ENCODE data around the gene UTP3.

- TF ChIP-seq ZNF274 (IDR thresholded peaks at IDR 0.05; ENCODE audit: low read depth, low read length): no peak
- TF ChIP-seq POLR2AphosphoS5 (IDR thresholded peaks at IDR 0.05; ENCODE audit: low read depth, low read length): no peak
- TF ChIP-seq ZBTB33 (IDR thresholded peaks at IDR 0.05; ENCODE audit: extremely low read depth, insufficient replicate concordance, low read length): no peak
- TF ChIP-seq JUND (IDR thresholded peaks at IDR 0.05): no peak
- TF ChIP-seq, protein P1, sequence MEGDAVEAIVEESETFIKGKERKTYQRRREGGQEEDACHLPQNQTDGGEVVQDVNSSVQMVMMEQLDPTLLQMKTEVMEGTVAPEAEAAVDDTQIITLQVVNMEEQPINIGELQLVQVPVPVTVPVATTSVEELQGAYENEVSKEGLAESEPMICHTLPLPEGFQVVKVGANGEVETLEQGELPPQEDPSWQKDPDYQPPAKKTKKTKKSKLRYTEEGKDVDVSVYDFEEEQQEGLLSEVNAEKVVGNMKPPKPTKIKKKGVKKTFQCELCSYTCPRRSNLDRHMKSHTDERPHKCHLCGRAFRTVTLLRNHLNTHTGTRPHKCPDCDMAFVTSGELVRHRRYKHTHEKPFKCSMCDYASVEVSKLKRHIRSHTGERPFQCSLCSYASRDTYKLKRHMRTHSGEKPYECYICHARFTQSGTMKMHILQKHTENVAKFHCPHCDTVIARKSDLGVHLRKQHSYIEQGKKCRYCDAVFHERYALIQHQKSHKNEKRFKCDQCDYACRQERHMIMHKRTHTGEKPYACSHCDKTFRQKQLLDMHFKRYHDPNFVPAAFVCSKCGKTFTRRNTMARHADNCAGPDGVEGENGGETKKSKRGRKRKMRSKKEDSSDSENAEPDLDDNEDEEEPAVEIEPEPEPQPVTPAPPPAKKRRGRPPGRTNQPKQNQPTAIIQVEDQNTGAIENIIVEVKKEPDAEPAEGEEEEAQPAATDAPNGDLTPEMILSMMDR (IDR thresholded peaks at IDR 0.05 in 2 of 3, conservative IDR thresholded peaks at IDR 0.05 in 1 of 3; ENCODE audit: borderline replicate concordance in 1 of 3, insufficient read depth in 1 of 3, low read depth in 2 of 3, low read length in 2 of 3): no peak
- TF ChIP-seq POLR2A (IDR thresholded peaks at IDR 0.05; ENCODE audit: borderline replicate concordance, extremely low read depth, insufficient read depth, insufficient read length): no peak
- TF ChIP-seq EGR1 (IDR thresholded peaks at IDR 0.05; ENCODE audit: low read depth): no peak
- no peak for TF ChIP-seq SP1 (IDR thresholded peaks at IDR 0.05; ENCODE audit: low read depth)
- TF ChIP-seq EZH2 (IDR thresholded peaks at IDR 0.05): no peak
- TF ChIP-seq EZH2phosphoT487 (IDR thresholded peaks at IDR 0.05; ENCODE audit: borderline replicate concordance): no peak
- TF ChIP-seq MAX (IDR thresholded peaks at IDR 0.05): no peak
These were observed 21.4 kb downstream of the UTP3 start for GRCh38 chr4:70709611-70710205.

All from HCT116 (cell line).